GM18520 (cell line): ENCODE data around the gene SART3.

Experiments
- ATAC-seq: cut with Tn5 transposase; IDR thresholded peaks from one replicate; pipeline ENCODE4 v1.9.1; 2021; ENCODE audit not compliant: unreplicated experiment

The SART3 gene

GRCh38 chr12:108560752-108561719 is at the start of gene SART3:
TSS of gene SART3 (minus strand) at chr12:108561173. CDS start at chr12:108561154, 19 bp downstream.
- peak; percentile 28 for ATAC-seq

GRCh38 chr12:108610336-108610815 is 49.4 kb upstream of the SART3 start:
- no peak for ATAC-seq

- ATAC-seq = no peak
These were observed 48.8 kb upstream of the SART3 start for GRCh38 chr12:108609537-108610335.

- no peak for ATAC-seq
These were observed 47.6 kb upstream of the SART3 start for GRCh38 chr12:108608616-108609015.

GRCh38 chr12:108607981-108608600 is 47.1 kb upstream of the SART3 start:
- ATAC-seq = no peak

GRCh38 chr12:108606492-108606891 is 45.5 kb upstream of the SART3 start:
- ATAC-seq = no peak

- ATAC-seq = no peak
These were observed 44.9 kb upstream of the SART3 start for GRCh38 chr12:108605690-108606406.

- ATAC-seq = no peak
These were observed 44.2 kb upstream of the SART3 start for GRCh38 chr12:108605000-108605689.

GRCh38 chr12:108604208-108604941 is 43.4 kb upstream of the SART3 start:
- ATAC-seq = no peak

GRCh38 chr12:108603743-108604142 is 42.8 kb upstream of the SART3 start:
- ATAC-seq = no peak

GRCh38 chr12:108602976-108603704 is 42.2 kb upstream of the SART3 start:
- no peak for ATAC-seq

- no peak for ATAC-seq
These were observed 41.3 kb upstream of the SART3 start for GRCh38 chr12:108602209-108602705.

- ATAC-seq = no peak
These were observed 39.7 kb upstream of the SART3 start for GRCh38 chr12:108600702-108601007.

- ATAC-seq = no peak
These were observed 39.2 kb upstream of the SART3 start for GRCh38 chr12:108599948-108600701.

- ATAC-seq = no peak
These were observed 38.6 kb upstream of the SART3 start for GRCh38 chr12:108599541-108599940.

GRCh38 chr12:108598553-108599250 is 37.7 kb upstream of the SART3 start:
- no peak for ATAC-seq
